PFSK-1 (cell line): ENCODE results near the gene MXD1.

Source experiments
- FOXP2 ChIP-seq: optimal IDR thresholded peaks from 2 replicates; pipeline ENCODE3; 2011; ENCODE audit warnings: borderline replicate concordance, control low read depth, inconsistent platforms; ENCODE audit not compliant: insufficient read depth; ENCODE audit errors: extremely low read length, extremely low read depth
- POLR2AphosphoS5 ChIP-seq: IDR thresholded peaks from 2 replicates; pipeline ENCODE4 v1.6.1; 2012; ENCODE audit warnings: low read depth, mild to moderate bottlenecking, control low read depth, low read length, moderate library complexity
- REST ChIP-seq, 2 experiments: IDR thresholded peaks; 2 replicates each; pipeline versions ENCODE4 v1.6.1 to v1.8.0; 2011 to 2012; ENCODE audit warnings: low read depth in 2 of 2, low read length in 2 of 2, control low read depth in 1 of 2, inconsistent platforms in 1 of 2, mild to moderate bottlenecking in 1 of 2, moderate library complexity in 1 of 2; ENCODE audit not compliant: insufficient read depth in 1 of 2
- SIN3A ChIP-seq: IDR thresholded peaks from 2 replicates; pipeline ENCODE4 v1.6.1; 2012; ENCODE audit warnings: mild to moderate bottlenecking, low read length, moderate library complexity, borderline replicate concordance; ENCODE audit not compliant: insufficient read depth
- TAF1 ChIP-seq: IDR thresholded peaks from 2 replicates; pipeline ENCODE4 v1.6.1; 2012; ENCODE audit warnings: low read length, control low read depth, borderline replicate concordance; ENCODE audit not compliant: insufficient read depth

The MXD1 gene

GRCh38 chr2:69934614-69934908 is 19.7 kb downstream of the MXD1 start:
- TF ChIP-seq FOXP2 (no peak), TAF1 (no peak), SIN3A (no peak), REST (IDR thresholded peaks at IDR 0.05; ENCODE audit: insufficient read depth in 1 of 2, low read depth in 2 of 2, low read length in 2 of 2) (no peak), POLR2AphosphoS5 (no peak)

GRCh38 chr2:69935011-69935410 is 20.1 kb downstream of the MXD1 start:
- TF ChIP-seq SIN3A (no peak), POLR2AphosphoS5 (no peak), TAF1 (no peak), FOXP2 (no peak), REST (IDR thresholded peaks at IDR 0.05; ENCODE audit: insufficient read depth in 1 of 2, low read depth in 2 of 2, low read length in 2 of 2) (no peak)

- TF ChIP-seq TAF1, result no peak
- no peak for TF ChIP-seq REST (IDR thresholded peaks at IDR 0.05; ENCODE audit: insufficient read depth in 1 of 2, low read depth in 2 of 2, low read length in 2 of 2)
- no peak for TF ChIP-seq SIN3A
- no peak for TF ChIP-seq POLR2AphosphoS5
- no peak for TF ChIP-seq FOXP2
Measured at GRCh38 chr2:69936906-69937305, 22.0 kb downstream of the MXD1 start.

GRCh38 chr2:69937968-69938367 is 23.1 kb downstream of the MXD1 start:
- TF ChIP-seq POLR2AphosphoS5, result no peak

GRCh38 chr2:69939722-69940121 is 24.8 kb downstream of the MXD1 start:
- no peak for TF ChIP-seq REST (IDR thresholded peaks at IDR 0.05; ENCODE audit: insufficient read depth in 1 of 2, low read depth in 2 of 2, low read length in 2 of 2)
- no peak for TF ChIP-seq SIN3A
- TF ChIP-seq FOXP2, result no peak
- no peak for TF ChIP-seq TAF1
